Epidermal melanocyte (primary cell): ENCODE measurements around the gene GRID1.
"Not testable (repeated sequence)": the region's sequence is repeated elsewhere in the genome, so short reads cannot be mapped to it uniquely, and the experiment has no call there.

ENCODE experiments used
- DNase-seq: peaks from one replicate; pipeline ENCODE4 v3.0.0; 2011; ENCODE audit warnings: low spot score; ENCODE audit not compliant: insufficient read length

Gene GRID1

DNA sequence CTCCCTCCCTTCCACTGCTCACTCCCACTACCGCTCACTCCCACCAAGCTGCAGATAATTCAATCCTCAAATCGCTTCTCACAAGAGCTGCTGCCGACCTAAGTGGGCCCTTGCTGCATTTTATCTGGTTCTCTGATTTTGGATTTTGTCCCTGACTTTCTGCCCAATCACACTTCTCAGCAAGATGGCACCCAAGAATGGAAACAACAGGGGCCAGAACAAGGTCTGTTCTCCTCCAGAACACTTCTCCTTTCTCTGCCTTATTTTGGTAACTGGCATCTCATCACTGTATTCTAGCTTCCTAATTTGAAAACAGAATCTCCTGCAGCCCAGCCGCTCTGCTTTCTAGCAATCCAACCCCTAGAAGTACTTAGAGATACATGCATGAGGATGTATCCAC, 172.8 kb downstream of the GRID1 start:
- no peak for DNase-seq

DNA sequence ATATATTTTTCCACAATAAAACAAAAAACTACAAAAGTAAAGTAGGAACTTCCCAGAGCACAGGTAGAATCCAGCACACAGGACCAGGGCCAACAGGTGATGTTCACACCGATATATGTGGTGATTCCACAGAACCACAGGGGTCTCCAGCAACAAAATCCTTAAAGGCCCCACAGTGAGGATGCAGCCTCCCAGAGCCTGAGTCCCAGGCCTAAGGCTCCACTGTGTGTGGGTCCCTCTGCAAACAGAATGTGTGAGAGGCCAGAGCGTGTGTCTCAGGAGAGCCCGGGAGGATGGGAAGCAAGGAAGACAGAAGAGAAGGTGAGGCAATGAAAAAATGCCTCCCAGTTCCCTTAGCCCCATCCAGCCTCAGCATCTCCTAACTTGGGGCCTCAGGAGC, 173.9 kb downstream of the GRID1 start:
- DNase-seq: no peak

DNA sequence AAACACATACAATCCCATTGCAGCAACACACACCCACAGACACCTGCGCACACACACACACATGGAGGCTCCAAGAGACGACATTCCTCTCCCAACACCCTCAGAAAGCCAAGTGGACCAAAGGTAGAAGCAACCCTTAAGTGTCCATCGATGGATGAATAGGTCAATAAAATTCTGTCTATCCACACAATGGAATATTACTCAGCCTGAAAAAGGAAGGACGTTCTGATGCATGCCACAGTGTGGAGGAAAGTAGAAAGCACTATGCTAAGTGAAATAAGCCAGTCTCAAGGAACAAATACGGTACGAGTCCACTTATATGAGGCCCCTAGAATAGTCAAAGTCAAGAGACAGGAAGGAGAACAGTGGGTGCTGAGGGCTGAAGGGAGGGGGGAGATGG, 174.4 kb downstream of the GRID1 start:
- DNase-seq: no peak

DNA sequence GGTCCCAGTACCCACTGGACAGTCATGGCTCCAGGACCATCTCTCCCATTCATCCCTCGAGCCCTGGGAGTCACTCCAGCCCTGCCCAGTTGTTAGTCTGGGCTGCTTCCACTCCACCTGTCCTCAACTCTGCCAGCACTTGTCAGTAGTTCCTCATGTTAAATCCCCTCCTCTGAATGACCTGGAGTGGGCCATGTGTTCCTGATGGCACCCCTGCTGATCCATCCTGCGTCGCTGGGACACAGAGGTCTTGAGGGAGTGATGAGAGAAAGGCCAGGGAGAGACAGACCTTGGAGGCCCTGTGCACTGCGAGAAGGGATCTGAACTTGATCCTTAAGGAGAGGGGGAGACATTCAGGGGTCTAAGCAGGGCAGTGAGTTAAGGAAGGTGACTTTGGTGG, 174.9 kb downstream of the GRID1 start:
- DNase-seq: no peak

DNA sequence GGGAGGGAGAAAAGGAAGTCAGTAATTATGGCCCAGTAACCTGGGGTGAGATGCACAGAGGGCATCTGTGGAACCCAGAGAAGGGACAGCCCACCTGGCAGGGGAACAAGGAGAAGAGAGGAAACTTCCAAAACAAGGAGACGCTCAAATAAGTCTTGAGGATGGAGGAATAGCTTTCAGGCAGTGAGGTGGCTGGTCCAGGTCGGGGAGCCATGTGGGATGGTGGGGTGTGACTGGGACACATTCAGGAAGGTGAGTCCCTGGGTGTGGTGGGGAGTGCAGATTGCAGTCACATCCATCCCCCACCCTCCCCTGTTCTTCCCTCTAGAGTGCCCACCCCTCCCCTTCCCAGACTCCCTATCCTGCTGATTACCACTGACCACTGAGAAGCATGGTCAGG, 175.4 kb downstream of the GRID1 start:
- DNase-seq: no peak

DNA sequence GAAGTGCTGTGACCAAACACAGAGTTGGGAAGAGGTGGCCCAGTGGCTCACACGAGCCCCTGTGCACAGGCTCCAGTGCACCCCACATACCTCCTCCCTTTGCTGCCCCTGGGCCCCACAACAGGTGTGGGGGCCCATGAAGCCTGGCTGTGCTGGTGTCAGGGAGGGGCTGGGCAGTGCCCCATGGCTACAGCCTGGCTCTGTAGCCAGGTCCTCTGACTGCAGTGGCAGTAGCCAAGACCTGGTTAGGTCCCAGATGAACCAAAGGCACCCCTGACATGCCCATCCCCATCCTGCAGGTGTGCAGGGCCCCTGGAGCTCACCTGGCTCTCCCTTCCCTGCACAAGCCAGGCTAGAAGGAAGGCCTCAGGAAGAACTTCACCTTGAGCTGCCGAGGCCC, 176.3 kb downstream of the GRID1 start:
- no peak for DNase-seq

DNA sequence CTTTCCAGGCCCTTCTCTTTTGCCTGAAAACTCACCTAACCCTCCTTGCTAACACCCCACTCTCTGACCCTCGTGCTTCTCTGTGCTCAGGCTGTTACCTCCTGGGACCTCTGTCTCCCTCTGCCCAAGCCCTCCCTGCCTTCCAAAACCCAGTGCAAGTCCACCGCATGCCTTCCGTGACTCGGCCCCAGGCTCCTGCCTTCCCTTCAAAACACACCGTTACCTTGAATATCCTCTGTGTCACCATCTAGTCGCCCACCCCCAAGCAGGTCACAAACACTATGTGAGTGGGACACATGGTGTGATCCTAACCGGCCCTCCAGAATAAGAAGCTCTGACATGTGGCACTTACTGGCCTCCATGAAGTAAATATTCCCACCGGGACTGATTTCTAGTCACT, 176.7 kb downstream of the GRID1 start:
- no peak for DNase-seq

DNA sequence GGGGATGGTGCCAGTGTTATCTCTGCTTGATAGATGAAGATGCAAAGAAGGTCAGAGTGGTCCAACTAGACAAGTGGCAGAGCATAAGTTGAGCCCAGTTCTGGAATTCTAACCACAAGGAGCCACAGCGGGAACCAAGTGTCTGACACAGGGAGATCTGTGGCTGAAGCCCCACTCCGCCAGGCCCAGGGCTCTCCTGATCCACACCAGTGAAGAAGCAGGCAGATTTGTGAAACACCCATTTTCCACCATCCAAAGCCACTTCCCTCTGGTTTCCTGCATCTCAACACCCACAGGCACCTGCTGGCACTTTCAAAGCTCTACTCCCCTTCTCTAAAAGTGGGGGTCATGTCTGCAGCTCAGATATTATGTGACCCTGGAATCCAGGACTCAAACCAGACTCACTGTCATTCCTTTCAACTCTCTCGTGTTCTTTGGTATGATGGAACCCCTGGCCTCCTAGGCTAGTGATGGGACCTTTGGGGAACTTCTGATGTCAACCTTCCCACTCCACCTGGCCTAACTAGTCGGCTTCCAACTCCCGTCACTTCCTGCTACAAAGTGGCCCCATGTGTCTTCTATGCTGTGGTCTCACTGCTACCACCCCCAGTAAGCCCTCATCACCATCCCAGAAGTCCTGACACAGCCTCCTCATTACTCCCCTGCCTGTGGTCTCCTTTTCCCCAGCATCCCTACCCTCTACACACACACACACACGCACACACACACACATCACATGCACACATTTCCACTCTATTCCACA, 177.6 kb downstream of the GRID1 start:
- DNase-seq: no peak

DNA sequence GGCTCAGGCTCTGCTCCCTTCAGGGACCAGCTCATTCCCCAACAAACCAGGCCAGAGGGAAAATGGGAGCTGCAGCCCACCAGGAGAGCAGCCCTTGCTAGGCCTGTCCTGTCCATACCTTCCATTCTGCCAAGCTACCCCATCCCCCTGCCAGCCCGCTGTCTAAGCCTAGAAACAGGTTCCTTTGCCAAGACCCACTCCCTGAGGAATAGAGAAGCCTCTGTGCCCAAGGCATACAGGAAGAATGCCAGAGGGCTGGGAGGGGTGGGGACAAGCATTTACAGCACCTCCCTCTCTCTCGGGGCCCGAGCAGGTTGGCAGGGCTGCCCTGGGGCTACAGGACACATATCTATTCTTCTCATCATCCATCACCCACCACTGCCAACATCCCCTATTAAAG, 178.3 kb downstream of the GRID1 start:
- no peak for DNase-seq

DNA sequence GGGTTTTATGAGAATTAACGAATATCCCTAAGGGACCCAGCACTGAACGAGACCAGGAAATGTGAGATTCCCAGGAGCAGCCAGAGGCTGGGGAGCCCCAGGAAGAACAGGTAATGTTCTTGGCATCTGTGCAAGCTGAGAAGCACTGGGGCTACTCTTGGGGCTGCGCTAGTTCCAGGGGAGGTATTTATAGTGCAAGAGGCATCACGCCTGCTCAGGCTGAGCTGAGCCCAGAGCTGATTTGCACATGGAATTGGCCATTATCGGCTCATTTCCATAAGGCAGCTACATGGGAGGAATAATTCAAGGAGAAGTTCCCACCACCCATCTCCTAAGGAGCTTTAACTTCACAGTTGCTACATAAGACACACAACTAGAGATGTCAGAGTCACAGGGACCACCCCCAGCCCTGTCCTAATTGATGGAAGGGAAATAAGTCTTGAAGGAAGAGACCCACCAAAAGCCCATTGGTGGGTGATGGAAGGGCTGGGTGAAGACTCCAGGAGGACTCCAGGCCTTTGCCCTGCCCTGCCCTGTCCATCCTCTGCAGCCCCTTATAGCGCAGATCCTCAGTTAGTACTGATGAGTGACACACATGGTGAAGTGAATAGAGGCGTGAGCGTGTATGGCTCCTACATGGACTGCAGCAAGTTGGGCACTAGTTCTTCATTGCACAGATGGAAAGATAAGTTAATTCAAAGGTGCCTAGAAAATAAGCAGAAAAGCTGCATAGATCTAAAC, 178.9 kb downstream of the GRID1 start:
- no peak for DNase-seq

DNA sequence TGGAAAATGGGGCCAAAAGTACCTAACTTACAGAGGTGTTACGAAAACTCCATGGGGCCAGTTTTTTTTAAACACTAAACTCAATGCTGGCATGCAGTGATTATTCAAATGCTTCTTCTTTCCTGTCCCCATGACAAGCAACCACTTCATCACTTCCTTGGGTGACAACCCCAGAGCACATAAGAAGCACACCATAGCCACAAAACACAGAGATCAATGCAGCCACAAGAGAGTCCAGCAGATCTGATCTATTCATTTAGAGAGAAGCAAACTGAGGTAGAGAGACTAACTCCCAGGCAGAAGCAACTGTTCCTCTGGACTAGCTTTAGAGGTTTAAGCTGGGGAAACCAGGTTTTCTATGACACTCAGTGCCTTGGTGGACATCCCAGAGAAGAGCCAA, 180.0 kb downstream of the GRID1 start:
- DNase-seq: no peak

DNA sequence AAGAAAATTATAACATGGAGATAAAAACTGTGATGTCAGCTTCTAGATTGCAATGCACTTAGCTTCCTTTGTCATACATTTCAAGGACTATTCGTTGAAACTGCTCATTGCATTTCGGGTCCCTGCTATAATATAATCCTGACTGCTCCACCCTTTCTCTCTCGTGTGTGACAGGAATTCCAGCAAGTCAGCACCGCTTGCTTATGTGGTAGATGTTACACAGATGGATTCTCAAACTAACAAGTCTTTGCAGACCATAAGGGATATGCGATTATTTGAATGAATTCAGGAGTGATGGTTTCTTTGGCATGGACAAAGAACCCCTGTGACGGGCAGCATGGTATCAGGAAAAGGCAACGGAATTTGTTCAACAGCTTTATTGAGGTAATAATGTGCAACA, 184.0 kb downstream of the GRID1 start:
- DNase-seq: no peak

DNA sequence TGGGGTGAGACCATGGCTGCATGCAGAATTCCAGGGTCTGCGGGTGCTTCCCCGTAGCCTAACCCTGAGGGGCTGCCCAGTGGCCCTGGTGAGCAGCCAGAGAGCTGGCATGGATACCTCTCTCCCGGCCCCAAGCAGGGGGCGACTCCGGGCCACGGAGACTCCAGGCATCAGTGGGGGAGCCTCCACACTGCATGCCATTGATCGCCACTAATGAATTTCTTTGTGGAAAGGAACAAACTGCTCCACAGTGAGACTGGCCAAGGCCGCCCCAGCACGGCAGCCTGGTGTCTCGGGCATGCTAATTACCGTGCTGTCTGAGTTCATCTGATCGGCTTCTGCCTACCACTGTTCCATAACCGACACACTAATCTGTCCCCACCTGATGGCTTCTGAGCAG, 184.4 kb downstream of the GRID1 start:
- DNase-seq: no peak

DNA sequence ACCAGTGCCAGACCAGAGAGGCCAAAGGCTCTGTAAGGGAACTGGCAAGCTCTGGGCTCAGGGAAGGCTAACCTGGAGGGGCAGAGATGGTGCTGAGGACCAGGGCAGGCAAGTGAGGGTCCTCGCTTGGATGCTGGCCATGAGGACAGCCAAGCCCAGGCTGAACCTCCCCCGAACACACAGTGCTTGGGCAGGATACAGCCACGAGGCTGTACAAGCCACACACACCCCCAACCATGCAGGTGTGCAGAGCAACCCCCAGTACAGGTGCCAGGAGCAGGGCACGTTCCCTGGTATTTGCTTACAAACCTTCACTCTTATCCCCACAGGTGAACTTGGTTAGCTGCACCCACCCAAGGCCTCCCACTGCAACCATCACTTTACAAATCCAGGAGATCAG, 185.7 kb downstream of the GRID1 start:
- DNase-seq: no peak

DNA sequence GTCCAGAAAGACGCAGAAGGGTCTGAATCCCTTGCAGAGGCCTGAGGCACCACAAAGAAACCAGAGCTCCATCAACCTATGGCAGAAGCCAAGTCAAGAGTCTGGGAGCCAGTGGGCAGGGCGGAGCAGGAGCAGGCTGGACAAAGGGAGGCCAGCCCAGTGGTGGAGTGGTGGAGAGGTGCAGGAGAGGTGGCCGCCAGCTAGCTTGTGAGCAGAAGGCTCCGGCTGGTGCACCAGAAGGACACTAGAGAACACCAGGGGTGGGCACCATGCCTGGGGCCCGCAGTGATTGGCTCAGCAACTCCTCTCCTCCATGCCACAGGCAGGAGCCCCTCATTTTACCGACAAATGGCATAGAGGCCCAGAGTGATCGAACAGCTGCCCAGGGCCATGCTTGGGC, 186.6 kb downstream of the GRID1 start:
- DNase-seq: no peak

DNA sequence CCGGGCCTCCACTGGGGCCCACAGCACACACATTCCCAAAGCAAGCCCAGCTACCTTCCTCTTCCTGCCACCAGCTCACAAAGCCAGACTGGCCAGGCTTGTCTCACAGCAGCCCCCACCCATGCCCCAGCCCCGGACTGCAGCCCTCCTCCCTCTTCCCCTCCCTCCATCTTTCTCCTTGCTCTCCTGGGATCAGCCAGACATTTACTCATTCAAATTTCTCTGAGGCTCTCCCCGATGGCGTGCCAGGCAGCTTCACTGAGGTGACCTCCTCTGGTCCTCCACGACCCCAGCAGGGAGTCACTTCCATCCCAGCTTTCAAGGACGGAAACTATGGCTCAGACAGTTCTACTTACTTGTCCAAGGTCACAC, 187.5 kb downstream of the GRID1 start:
- DNase-seq: no peak

DNA sequence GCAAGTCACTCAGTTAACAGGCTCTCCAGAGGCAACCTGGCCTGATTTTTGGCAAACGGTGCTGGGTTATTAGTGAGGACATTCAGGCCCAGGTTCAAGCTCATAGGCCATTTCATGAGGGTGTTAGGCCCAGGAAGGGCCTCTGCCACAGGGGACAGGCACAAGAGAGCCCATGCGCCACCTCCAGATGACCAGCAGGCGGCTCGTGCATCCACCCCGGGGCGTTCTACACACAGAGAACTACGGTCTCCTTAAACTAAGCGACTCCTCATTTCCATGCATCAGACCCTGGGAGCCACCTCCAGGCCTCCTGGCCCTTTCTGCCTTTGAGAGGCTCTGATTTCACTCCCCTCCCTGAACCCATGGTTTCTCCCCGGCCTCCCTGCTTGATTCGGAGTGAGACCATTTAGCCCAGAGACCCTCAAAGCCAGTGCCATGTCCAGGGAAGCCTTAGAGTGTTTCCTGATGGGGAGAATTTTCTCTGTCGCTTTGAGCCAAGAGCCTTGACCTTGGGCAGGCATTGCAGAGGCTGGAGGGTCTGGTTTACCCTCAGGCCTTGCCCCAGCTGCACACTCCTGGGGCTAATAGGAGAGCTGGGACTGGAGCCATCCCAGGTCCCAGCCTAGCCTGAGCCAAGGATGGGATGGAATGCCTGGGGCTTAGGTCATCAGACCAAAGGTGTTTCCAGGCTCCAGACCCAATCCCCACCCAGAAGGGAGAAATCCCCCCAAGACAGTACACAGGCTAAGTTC, 188.0 kb downstream of the GRID1 start:
- no peak for DNase-seq

DNA sequence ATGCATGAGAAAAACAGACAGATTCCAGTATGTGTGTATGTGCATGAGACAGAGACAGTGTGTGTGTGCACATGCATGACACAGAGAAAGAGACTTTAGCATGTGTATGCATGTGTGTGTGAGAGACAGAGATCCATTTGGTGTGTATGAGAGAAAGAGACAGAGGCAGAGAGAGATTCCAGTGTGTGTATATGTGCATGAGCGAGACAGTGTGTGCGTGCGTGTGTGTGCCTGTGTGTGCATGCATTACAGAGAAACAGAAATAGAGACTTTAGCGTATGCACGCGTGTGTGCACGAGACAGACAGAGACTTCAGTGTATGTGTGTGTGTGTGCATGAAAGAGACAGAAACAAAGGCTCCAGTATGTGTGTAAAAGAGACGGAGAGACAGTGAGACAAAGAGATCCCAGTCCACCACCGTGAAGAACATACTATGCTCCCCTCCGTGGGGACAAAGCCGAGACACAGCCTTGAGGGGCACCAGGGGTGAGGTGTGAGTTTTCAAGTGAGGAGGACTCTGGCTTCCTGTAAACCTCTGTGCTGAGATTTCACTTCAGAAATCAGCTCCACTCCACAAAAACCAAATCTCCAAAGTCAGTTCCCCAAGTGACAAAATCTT, 188.9 kb downstream of the GRID1 start:
- DNase-seq: no peak

DNA sequence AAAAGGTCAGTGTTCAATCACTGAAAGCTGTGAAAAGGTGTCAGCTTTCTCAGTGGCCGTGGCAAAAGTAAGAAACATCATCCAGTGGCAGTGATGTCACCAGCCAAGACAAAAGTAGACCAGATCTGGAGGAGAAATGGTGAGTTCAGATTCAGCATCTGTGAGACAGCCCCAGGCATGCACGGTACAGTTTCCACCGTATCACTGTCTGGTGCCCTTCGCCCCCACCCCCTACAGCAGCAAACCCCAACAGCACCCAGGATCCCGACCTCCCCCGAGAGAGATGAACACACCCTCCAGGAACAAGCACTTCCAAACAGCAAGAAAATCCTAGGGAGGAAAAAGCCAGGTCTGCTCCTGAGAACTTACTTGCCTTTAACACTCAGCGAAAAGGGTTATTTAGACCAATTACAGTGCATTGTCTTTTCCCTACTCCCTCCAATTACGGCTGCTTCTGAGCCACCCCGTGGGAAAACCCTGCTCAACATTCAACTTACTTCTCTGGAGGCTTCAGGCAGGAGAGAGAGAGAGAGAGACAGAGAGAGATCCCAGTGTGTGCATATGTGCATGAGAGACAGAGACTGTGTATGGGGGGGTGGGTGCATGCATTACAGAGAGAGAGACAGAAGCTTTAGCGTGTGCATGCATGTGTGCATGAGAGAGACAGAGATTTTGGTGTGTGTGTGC, 189.6 kb downstream of the GRID1 start:
- DNase-seq: no peak

DNA sequence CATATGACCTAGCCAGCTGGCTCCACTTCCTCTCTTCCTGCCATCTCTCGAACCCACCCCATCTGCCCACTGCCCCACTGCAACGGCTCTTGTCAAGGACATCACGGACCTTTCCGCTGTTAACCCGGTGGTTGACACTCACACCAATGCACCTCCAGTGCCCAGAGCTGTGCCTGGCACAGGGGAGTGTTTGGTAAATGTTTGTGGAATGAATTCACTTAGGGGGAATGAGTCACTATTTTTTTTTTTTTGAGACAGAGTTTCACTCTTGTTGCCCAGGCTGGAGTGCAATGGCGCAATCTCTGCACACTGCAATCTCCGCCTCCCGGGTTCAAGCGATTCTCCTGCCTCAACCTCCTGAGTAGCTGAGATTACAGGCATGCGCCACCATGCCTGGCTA, 191.1 kb downstream of the GRID1 start:
- not testable (repeated sequence) for DNase-seq

DNA sequence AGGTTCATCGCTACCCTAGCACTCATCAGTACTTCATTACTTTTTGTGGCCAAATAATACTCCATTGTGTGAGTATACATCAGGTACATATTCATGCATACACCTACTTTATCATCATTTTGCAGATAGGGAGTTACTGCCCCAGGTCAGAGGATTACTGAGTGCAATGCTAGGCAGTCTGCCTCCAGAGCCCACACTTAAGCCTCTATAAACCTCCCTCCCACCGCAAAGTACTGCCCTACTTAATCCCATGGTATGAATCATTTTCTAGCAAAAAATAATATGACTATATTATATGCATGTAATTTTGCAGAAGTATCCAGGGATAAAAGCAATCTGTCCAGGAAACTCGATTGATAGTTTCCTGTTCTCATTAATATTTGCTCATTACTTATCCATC, 194.3 kb downstream of the GRID1 start:
- no peak for DNase-seq
